Keratinocyte (primary cell): ENCODE results near the gene BBX.

Experiments used
- EZH2 ChIP-seq: IDR thresholded peaks from one replicate; pipeline ENCODE4 v1.6.1; 2012; ENCODE audit warnings: inconsistent platforms, mild to moderate bottlenecking, low read length, moderate library complexity
- TF ChIP-seq, protein P1 (sequence below), 3 experiments: IDR thresholded peaks in 1 of 3; conservative IDR thresholded peaks in 1 of 3; optimal IDR thresholded peaks in 1 of 3; 2 replicates in 2 of 3; 3 replicates in 1 of 3; pipeline versions ENCODE3 to v1.5.1; 2011; ENCODE audit warnings: low read length in 3 of 3, mild to moderate bottlenecking in 3 of 3, moderate library complexity in 2 of 3, control low read depth in 1 of 3, inconsistent platforms in 1 of 3; ENCODE audit not compliant: insufficient read depth in 2 of 3; ENCODE audit errors: extremely low read depth in 1 of 3

GRCh38 chr3:107522510-107523288 lies at the start of gene BBX:
- TF ChIP-seq, protein P1, sequence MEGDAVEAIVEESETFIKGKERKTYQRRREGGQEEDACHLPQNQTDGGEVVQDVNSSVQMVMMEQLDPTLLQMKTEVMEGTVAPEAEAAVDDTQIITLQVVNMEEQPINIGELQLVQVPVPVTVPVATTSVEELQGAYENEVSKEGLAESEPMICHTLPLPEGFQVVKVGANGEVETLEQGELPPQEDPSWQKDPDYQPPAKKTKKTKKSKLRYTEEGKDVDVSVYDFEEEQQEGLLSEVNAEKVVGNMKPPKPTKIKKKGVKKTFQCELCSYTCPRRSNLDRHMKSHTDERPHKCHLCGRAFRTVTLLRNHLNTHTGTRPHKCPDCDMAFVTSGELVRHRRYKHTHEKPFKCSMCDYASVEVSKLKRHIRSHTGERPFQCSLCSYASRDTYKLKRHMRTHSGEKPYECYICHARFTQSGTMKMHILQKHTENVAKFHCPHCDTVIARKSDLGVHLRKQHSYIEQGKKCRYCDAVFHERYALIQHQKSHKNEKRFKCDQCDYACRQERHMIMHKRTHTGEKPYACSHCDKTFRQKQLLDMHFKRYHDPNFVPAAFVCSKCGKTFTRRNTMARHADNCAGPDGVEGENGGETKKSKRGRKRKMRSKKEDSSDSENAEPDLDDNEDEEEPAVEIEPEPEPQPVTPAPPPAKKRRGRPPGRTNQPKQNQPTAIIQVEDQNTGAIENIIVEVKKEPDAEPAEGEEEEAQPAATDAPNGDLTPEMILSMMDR (optimal IDR thresholded peaks at IDR 0.05 in 1 of 3, IDR thresholded peaks at IDR 0.05 in 1 of 3, conservative IDR thresholded peaks at IDR 0.05 in 1 of 3; ENCODE audit: extremely low read depth in 1 of 3, insufficient read depth in 2 of 3, low read length in 3 of 3), result no peak
- no peak for TF ChIP-seq EZH2
